Lower leg skin (tissue), 4 donors: ENCODE measurements around the gene DGKD. TPM values are rescaled to one million over a fixed set of nuclear protein-coding genes. Genes with fewer than 3 reads are reported as not detected.

Experiments used
- DNase-seq, 2 donors: peaks; one replicate each; pipeline ENCODE4 v3.0.0-alpha.2; 2019; ENCODE audit warnings: low spot score in 2 of 2
- H3K4me3 ChIP-seq: fragments of 200-600 bp; sonication (generic); 2 replicates; pipeline ENCODE4 v1.5.1; 2017; ENCODE audit warnings: mild to moderate bottlenecking, low read depth; ENCODE audit not compliant: poor library complexity, severe bottlenecking
- POLR2A ChIP-seq, 2 donors: fragments of 450-650 bp; IDR thresholded peaks; one replicate each; pipeline ENCODE4 v1.6.1; 2016 to 2017; ENCODE audit warnings: antibody characterized with exemption in 2 of 2, mild to moderate bottlenecking in 1 of 2, moderate library complexity in 1 of 2
- WGBS, 2 donors: methylation state at CpG; one replicate each; pipeline ENCODE4 v1.1.5; 2018; 5-methylcytosine and 5-hydroxymethylcytosine counted together
- intact Hi-C: fragments of 100-400 bp; cut with DNase I; formaldehyde crosslinking; loops from one replicate; pipeline ENCODE4 v1.15.0; 2023; ENCODE audit warnings: low total_unique reads
- total RNA-seq, 4 donors: library from RNA; depleted of rRNA; stranded (reverse); fragments of >200 nt; gene quantifications; one replicate each; pipeline ENCODE4 v1.1.0, GENCODE V29; 2016
- TF ChIP-seq, protein P1 (sequence below), 3 donors: fragments of 450-650 bp; IDR thresholded peaks; one replicate each; pipeline ENCODE4 v1.5.1; 2016; ENCODE audit warnings: antibody characterized with exemption in 3 of 3, mild to moderate bottlenecking in 3 of 3, moderate library complexity in 2 of 3

Gene DGKD
- total RNA-seq, 4 donors from 2014 or later, result 5.8 to 15.2 (median 7.8) TPM

DNA sequence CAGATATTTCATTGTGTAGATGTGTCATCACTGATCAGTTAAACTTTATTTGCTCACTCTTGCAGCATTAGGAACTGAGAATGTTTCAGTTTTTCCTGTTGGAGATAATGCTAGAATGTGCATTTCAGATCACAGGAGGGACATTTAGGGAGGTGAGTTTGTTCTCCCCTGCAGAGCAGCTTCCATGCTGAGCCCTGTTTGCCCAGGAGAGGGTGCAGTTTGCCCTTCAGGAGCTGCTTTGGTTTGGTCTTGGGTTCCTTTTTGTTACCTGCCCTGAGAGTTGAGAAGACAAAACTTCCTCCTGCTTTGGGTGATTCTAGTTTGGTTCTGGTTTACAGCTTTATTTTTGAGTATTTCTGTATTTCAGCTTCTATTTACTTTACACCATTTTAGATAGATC lies 49.9 kb downstream of the DGKD start:
- TF ChIP-seq, protein P1, sequence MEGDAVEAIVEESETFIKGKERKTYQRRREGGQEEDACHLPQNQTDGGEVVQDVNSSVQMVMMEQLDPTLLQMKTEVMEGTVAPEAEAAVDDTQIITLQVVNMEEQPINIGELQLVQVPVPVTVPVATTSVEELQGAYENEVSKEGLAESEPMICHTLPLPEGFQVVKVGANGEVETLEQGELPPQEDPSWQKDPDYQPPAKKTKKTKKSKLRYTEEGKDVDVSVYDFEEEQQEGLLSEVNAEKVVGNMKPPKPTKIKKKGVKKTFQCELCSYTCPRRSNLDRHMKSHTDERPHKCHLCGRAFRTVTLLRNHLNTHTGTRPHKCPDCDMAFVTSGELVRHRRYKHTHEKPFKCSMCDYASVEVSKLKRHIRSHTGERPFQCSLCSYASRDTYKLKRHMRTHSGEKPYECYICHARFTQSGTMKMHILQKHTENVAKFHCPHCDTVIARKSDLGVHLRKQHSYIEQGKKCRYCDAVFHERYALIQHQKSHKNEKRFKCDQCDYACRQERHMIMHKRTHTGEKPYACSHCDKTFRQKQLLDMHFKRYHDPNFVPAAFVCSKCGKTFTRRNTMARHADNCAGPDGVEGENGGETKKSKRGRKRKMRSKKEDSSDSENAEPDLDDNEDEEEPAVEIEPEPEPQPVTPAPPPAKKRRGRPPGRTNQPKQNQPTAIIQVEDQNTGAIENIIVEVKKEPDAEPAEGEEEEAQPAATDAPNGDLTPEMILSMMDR (IDR thresholded peaks at IDR 0.05), result no peak
- no peak for TF ChIP-seq POLR2A (IDR thresholded peaks at IDR 0.05)

DNA sequence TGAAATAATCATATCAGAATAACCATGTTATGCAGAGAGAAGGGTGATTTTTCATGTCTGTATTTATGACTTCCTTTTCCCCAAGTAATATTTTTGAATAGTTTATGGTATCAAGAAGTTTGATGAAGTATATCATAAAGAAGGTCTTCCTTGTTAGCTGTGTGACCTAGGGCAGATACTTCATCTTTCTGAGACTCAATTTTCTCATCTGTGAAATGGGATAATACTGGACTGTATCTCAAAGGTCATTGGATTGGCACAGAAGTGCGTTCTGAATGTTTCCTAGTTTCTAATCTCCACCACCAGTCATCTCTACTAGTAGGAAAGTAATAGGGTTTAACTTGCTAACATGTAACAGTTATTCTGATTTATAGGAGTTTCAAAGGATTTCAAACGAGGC lies 52.6 kb downstream of the DGKD start:
- no peak overlapping the region for H3K4me3 ChIP-seq
- TF ChIP-seq, protein P1 (IDR thresholded peaks at IDR 0.05), result no peak
- no peak for TF ChIP-seq POLR2A (IDR thresholded peaks at IDR 0.05)
- no peak for DNase-seq
- WGBS, 2 donors, result 76 to 85% methylated on average over 2 of the region's 2 CpGs
- intact Hi-C loops, result no loop called here

More for the DNA sequence above, 49.9 kb downstream of the DGKD start:
- intact Hi-C loops, result no loop called here
- peak in 1 of 2 donors; percentile 73 for DNase-seq
- no peak overlapping the region for H3K4me3 ChIP-seq

DNA sequence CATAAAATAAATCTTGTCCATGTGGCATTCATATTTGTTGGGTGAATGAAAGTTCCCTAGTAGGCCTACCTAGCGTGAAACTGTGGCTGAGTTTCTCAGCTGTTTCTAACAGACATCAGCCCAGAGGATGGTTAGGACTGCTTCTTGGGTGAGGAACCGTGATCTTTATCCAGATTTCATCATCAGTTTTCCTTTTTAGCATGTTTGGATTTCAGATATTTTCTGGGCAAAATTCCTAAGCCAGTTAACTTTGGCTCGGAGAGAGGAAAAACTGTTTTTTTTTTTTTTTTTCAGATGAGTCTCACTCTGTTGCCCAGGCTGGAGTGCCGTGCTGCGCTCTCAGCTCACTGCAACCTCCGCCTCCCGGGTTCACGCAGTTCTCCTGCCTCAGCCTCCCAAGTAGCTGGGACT lies 53.5 kb downstream of the DGKD start:
- WGBS, 2 donors, result 60% methylated on average over 8 of the region's 8 CpGs
- intact Hi-C loops, result no loop called here
- H3K4me3 ChIP-seq, result no peak overlapping the region
- TF ChIP-seq, protein P1 (IDR thresholded peaks at IDR 0.05), result no peak
- no peak for TF ChIP-seq POLR2A (IDR thresholded peaks at IDR 0.05)
- DNase-seq, result peak in 1 of 2 donors; percentile 77

DNA sequence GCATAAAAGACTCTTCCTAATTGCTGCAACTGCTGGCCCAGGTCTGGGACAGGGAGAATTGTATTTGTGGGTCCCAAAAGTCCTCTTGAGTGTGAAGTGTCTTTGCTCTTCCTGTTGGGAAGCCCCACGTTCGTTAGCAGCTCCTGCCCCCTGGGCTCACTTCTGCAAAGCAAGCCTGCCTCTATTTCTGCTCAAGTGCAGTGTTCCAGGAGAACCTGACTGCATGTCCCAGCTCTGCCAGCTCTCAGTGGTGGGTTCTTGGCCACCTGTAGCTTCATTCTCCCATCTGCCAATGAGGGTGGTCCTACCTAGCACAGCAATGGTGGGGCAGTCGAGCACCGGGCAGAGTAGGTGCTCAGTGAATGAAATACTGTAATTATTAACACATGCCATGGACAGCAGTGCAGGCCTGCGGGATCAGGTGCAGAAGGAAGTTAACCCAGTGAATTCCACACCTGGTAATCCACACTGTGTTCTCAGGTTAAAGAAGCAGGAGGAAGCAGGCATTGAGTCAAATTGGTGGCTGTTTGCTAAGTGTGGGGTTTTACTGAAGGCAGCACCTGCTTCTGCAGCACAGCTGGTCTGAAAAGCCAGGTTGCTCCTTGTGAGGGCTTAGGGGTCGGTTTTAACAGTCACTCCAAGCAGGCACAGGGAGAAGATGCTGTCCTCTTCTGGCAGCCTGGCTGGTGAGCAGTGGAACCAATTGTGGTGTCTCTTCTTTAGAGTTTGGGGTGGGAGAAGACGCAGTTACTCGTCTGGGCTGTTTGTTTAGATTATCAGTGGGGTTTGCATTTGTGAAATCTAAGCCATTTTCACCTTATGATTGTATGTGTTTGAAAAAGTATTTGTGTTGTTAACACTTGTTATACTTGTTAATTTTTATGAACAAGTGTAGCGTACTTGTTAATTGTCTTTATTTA lies 54.3 kb downstream of the DGKD start:
- intact Hi-C loops, result no loop called here
- H3K4me3 ChIP-seq, result no peak overlapping the region
- WGBS, 2 donors, result 77 to 79% methylated on average over 9 of the region's 9 CpGs
- peak in 1 of 2 donors; percentile 76 for DNase-seq
- TF ChIP-seq POLR2A (IDR thresholded peaks at IDR 0.05), result no peak
- TF ChIP-seq, protein P1 (IDR thresholded peaks at IDR 0.05), result no peak

DNA sequence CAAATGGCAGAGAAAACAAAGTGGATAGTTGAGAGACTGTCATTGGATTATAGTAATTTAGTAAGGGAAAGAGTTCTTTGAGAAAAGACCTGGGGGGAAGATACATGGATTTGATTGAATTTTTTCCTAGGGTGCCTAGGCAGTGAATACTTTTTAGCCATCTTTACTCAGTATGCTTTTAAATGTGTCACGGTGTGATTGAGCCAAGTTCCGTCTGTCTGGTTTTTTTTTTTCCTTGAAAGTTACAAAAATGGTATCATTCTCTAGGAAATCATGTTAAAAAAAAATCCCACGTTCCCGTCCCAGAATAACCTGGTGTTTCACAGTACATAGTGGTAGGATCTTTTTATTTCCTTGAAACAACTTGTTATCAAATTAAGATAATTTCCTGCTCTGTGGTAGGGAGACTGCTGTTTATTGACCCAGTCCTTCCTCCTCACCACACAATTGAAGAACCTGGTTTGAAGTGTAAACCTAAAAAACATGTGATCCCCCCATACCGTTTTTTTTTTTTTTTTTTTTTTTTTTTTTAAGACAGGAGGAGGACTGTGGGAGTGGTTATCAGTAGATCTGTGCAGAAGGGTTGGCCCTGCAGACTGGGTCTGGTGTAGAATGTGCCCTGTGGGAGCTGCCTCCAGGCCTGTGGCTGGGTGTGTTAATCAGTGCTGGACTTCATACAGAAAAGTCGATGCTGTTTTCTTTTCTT lies 55.1 kb downstream of the DGKD start:
- WGBS, 2 donors, result 29 to 32% methylated on average over 6 of the region's 6 CpGs
- DNase-seq, result peak in 1 of 2 donors; percentile 62
- no peak overlapping the region for H3K4me3 ChIP-seq
- intact Hi-C loops, result no loop called here
- TF ChIP-seq, protein P1 (IDR thresholded peaks at IDR 0.05), result no peak
- no peak for TF ChIP-seq POLR2A (IDR thresholded peaks at IDR 0.05)
